A549 (cell line): Measurements from ENCODE around the gene RPS6KC1. TPM values are rescaled to one million over a fixed set of nuclear protein-coding genes. Genes with fewer than 3 reads are reported as not detected.

ENCODE experiments used
- ATAC-seq, 2 experiments: fragments of 200-7000 bp in 1 of 2; fragments of >200 bp in 1 of 2; cut with Nextera tagmentation in 1 of 2; cut with Tn5 transposase in 1 of 2; 3 replicates each; pipeline versions ENCODE4 v1.8.0 to v1.9.1; 2018 to 2020; ENCODE audit warnings: mild to moderate bottlenecking in 1 of 2, moderate library complexity in 1 of 2
- CTCF ChIA-PET: fragments of 300-600 bp; sonication (Branson Sonifier 250); formaldehyde crosslinking; extraction: SDS; loops from one replicate; lab custom pipeline; 2021; ENCODE audit warnings: antibody characterized with exemption, inconsistent platforms; lab: Yijun Ruan, JAX
- POLR2A ChIA-PET: fragments of 350-600 bp; formaldehyde crosslinking; extraction: SDS; loops from one replicate; lab custom pipeline; 2021; ENCODE audit warnings: antibody characterized with exemption, inconsistent platforms; lab: Yijun Ruan, JAX
- DNase-seq, 2 experiments: peaks; one replicate each; pipeline versions ENCODE4 v3.0.0 to v3.0.0-alpha.2; 2011 to 2016; ENCODE audit warnings: low read depth in 1 of 2, low spot score in 1 of 2
- FAIRE-seq: peaks from 2 replicates; lab custom pipeline; 2011; peaks lifted over from hg19 to GRCh38; lab: Jason Lieb, UNC
- H3K27ac ChIP-seq, 2 experiments: fragments of >200 bp; sonication (Bioruptor Twin); formaldehyde crosslinking; 3 replicates each; pipeline ENCODE4 v1.5.1; 2016 to 2017
- H3K4me1 ChIP-seq: fragments of >200 bp; sonication (Bioruptor Twin); formaldehyde crosslinking; 3 replicates; pipeline ENCODE4 v1.6.1; 2016
- H3K4me2 ChIP-seq: fragments of >200 bp; sonication (Bioruptor Twin); formaldehyde crosslinking; 3 replicates; pipeline ENCODE4 v1.6.1; 2016
- H3K4me3 ChIP-seq: fragments of >200 bp; sonication (Bioruptor Twin); formaldehyde crosslinking; 3 replicates; pipeline ENCODE4 v1.5.1; 2016
- H3K9me3 ChIP-seq: fragments of >200 bp; sonication (Bioruptor Twin); formaldehyde crosslinking; 3 replicates; pipeline ENCODE4 v1.6.1; 2016
- ATOH8 ChIP-seq: fragments of 250-450 bp; sonication (Bioruptor Pico); IDR thresholded peaks from 2 replicates; pipeline ENCODE4 v1.5.0; 2020; ENCODE audit warnings: low read depth, mild to moderate bottlenecking, moderate library complexity
- BHLHE40 ChIP-seq: IDR thresholded peaks from 2 replicates; pipeline ENCODE4 v1.6.1; 2012; ENCODE audit warnings: low read depth, low read length, inconsistent platforms
- CEBPB ChIP-seq, 2 experiments: fragments of >200 bp in 1 of 2; sonication (Bioruptor Twin) in 1 of 2; formaldehyde crosslinking in 1 of 2; IDR thresholded peaks; 2 replicates each; pipeline ENCODE4 v1.6.1; 2012 to 2016
- EHF ChIP-seq: fragments of 250-450 bp; sonication (Bioruptor Pico); IDR thresholded peaks from 2 replicates; pipeline ENCODE4 v1.5.0; 2020; ENCODE audit warnings: mild to moderate bottlenecking
- EHMT2 ChIP-seq: fragments of 200-600 bp; sonication (generic); IDR thresholded peaks from 2 replicates; pipeline ENCODE4 v1.6.1; 2016; ENCODE audit warnings: antibody characterized with exemption, low read depth, mild to moderate bottlenecking, moderate library complexity
- EP300 ChIP-seq, 2 experiments: fragments of >200 bp; sonication (Bioruptor Twin); formaldehyde crosslinking; IDR thresholded peaks; 2 replicates in 1 of 2; 3 replicates in 1 of 2; pipeline ENCODE4 v1.6.1; 2016 to 2017
- ESRRA ChIP-seq: fragments of 150-350 bp; IDR thresholded peaks from 2 replicates; pipeline ENCODE4 v1.6.1; 2014; ENCODE audit warnings: mild to moderate bottlenecking, low read length, borderline replicate concordance
- GATA3 ChIP-seq: IDR thresholded peaks from 2 replicates; pipeline ENCODE4 v1.6.1; 2012; ENCODE audit warnings: borderline replicate concordance
- HDAC2 ChIP-seq: fragments of 200-600 bp; sonication (generic); IDR thresholded peaks from 2 replicates; pipeline ENCODE4 v1.6.1; 2016
- HEYL ChIP-seq: fragments of 250-450 bp; sonication (Bioruptor Pico); IDR thresholded peaks from 2 replicates; pipeline ENCODE4 v1.8.0; 2021; ENCODE audit warnings: mild to moderate bottlenecking, moderate library complexity
- KDM5A ChIP-seq: fragments of 200-600 bp; sonication (generic); IDR thresholded peaks from 2 replicates; pipeline ENCODE4 v1.6.1; 2016; ENCODE audit warnings: antibody characterized with exemption, mild to moderate bottlenecking
- MAZ ChIP-seq: fragments of 150-350 bp; IDR thresholded peaks from 2 replicates; pipeline ENCODE4 v1.6.1; 2014; ENCODE audit warnings: antibody characterized with exemption, low read depth, low read length, borderline replicate concordance
- MYC ChIP-seq: IDR thresholded peaks from 2 replicates; pipeline ENCODE4 v1.6.1; 2012; ENCODE audit warnings: mild to moderate bottlenecking, inconsistent platforms, low read length, improper control_type of control experiment, borderline replicate concordance
- NFE2L2 ChIP-seq: fragments of 150-350 bp; conservative IDR thresholded peaks from 2 replicates; pipeline ENCODE4 v1.6.1; 2014; ENCODE audit warnings: low read length
- NPAS2 ChIP-seq: fragments of 250-450 bp; sonication (Bioruptor Pico); IDR thresholded peaks from 2 replicates; pipeline ENCODE4 v1.8.0; 2022; ENCODE audit warnings: mild to moderate bottlenecking, moderate library complexity, borderline replicate concordance
- PHF8 ChIP-seq: fragments of 200-600 bp; sonication (generic); IDR thresholded peaks from 2 replicates; pipeline ENCODE4 v1.6.1; 2016; ENCODE audit warnings: low read depth, mild to moderate bottlenecking, antibody characterized with exemption, moderate library complexity, borderline replicate concordance
- RAD21 ChIP-seq, 2 experiments: fragments of >200 bp in 1 of 2; sonication (Bioruptor Twin) in 1 of 2; formaldehyde crosslinking in 1 of 2; IDR thresholded peaks in 1 of 2; conservative IDR thresholded peaks in 1 of 2; 2 replicates in 1 of 2; 3 replicates in 1 of 2; pipeline ENCODE4 v1.6.1; 2012 to 2018; ENCODE audit warnings: inconsistent platforms in 1 of 2
- RARB ChIP-seq: fragments of 250-450 bp; sonication (Bioruptor Pico); IDR thresholded peaks from 2 replicates; pipeline ENCODE4 v1.8.0; 2021; ENCODE audit warnings: mild to moderate bottlenecking, moderate library complexity
- RFX5 ChIP-seq: fragments of 450-650 bp; IDR thresholded peaks from 2 replicates; pipeline ENCODE4 v1.7.1; 2014; ENCODE audit warnings: antibody characterized with exemption, mild to moderate bottlenecking, moderate library complexity
- RNF2 ChIP-seq: fragments of 200-600 bp; sonication (generic); IDR thresholded peaks from 2 replicates; pipeline ENCODE4 v1.6.1; 2016; ENCODE audit warnings: low read depth, mild to moderate bottlenecking, antibody characterized with exemption, moderate library complexity, borderline replicate concordance
- TP53 ChIP-seq: fragments of 250-450 bp; sonication (Bioruptor Pico); IDR thresholded peaks from 2 replicates; pipeline ENCODE4 v1.5.0; 2021; ENCODE audit warnings: mild to moderate bottlenecking, moderate library complexity
- WGBS: methylation state at CpG from one replicate; pipeline ENCODE4 v1.1.6; 2017; ENCODE audit errors: missing lambda C conversion rate; 5-methylcytosine and 5-hydroxymethylcytosine counted together
- polyA plus RNA-seq, 4 experiments: library from polyadenylated mRNA; depleted of rRNA in 3 of 4; stranded (reverse); fragments of >200 nt; fragmentation: RNase III in 1 of 4; extraction: RNeasy Plus Mini Kit Qiagen cat#74134 plus additional on column Dnase treatment in 1 of 4; gene quantifications; 2 replicates in 3 of 4; 3 replicates in 1 of 4; pipeline ENCODE4 v1.2.3, GENCODE V29; 2011 to 2017
- TF ChIP-seq, protein P1 (sequence below): IDR thresholded peaks from 2 replicates; pipeline ENCODE4 v1.6.1; 2012

RPS6KC1 gene
- polyA plus RNA-seq, 2 of the 4 experiments (the other 2 are of a cell fraction), result 11.7 to 25.4 TPM

- no peaks in the 10 kb centered on the region for H3K9me3 ChIP-seq
- no peaks in the 10 kb centered on the region for H3K4me1 ChIP-seq
- H3K4me3 ChIP-seq, result no peak overlapping the region
- TF ChIP-seq KDM5A, result no peak
- no peak for TF ChIP-seq RFX5
- TF ChIP-seq ESRRA, result no peak
- TF ChIP-seq NPAS2 (CRISPR knock-in tag), result no peak
- no peak for TF ChIP-seq PHF8
- TF ChIP-seq BHLHE40, result no peak
- TF ChIP-seq MAZ, result no peak
- TF ChIP-seq RAD21 (conservative IDR thresholded peaks at IDR 0.05 in 1 of 2, IDR thresholded peaks at IDR 0.05 in 1 of 2), result no peak
- TF ChIP-seq NFE2L2, result no peak
- no peak for TF ChIP-seq ATOH8 (CRISPR knock-in tag)
- no peak for TF ChIP-seq EP300 (IDR thresholded peaks at IDR 0.05)
- TF ChIP-seq RNF2, result no peak
- TF ChIP-seq TP53, result no peak
- TF ChIP-seq GATA3, result no peak
- no peak for TF ChIP-seq MYC
- no peak for TF ChIP-seq HDAC2
- H3K4me2 ChIP-seq, result no peak overlapping the region
- DNase-seq, result no peak
- ATAC-seq, result no peak
- POLR2A ChIA-PET, result no interaction called here
- no peak for FAIRE-seq
- H3K27ac ChIP-seq, result no peak overlapping the region
- 96% methylated on average over 1 of the region's 1 CpG for WGBS
- CTCF ChIA-PET, result interaction anchor here (0.8 to 1.3 kb wide), 2 partner anchors 11 to 17 kb away, joined by 3 to 4 read pairs; no protein-coding TSS in a partner anchor
These were observed 55.3 kb downstream of the RPS6KC1 start for GRCh38 chr1:213106298-213106697.

DNA sequence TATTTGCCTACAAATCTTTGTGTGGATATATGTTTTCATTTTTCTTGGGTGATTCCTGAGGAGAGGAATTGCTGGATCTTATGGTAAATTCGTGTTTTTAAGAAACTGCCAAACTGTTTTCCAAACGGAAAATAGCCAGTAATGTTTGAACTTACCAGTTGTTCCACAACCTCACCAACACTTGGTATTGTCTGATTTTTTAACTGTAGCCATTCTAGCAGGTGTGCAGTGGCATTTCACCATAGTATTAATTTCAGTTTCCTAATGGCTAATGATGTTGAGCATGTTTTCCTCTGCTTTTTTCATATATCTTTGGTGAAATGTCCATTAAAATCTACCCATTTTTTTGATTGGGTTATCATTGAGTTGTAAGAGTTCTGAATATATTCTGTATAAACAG is 56.6 kb downstream of the RPS6KC1 start:
- ChIA-PET POLR2A (no interaction called here), CTCF (interaction anchor here (1.3 kb wide), 1 partner anchor 16 kb away, joined by 4 read pairs; no protein-coding TSS in a partner anchor)
- H3K4me2 ChIP-seq, result no peak overlapping the region
- no peak overlapping the region for H3K4me3 ChIP-seq
- 82% methylated on average over 2 of the region's 2 CpGs for WGBS
- DNase-seq, result no peak
- H3K27ac ChIP-seq, result no peak overlapping the region
- H3K9me3 ChIP-seq, result no peaks in the 10 kb centered on the region
- no peak for FAIRE-seq
- TF ChIP-seq, protein P1, sequence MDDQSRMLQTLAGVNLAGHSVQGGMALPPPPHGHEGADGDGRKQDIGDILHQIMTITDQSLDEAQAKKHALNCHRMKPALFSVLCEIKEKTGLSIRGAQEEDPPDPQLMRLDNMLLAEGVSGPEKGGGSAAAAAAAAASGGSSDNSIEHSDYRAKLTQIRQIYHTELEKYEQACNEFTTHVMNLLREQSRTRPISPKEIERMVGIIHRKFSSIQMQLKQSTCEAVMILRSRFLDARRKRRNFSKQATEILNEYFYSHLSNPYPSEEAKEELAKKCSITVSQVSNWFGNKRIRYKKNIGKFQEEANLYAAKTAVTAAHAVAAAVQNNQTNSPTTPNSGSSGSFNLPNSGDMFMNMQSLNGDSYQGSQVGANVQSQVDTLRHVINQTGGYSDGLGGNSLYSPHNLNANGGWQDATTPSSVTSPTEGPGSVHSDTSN, result no peak
- no peak for TF ChIP-seq BHLHE40
- no peak for TF ChIP-seq RARB
- no peak for TF ChIP-seq EHMT2
- no peak for TF ChIP-seq EP300 (IDR thresholded peaks at IDR 0.05)
- TF ChIP-seq GATA3, result no peak
- TF ChIP-seq NPAS2 (CRISPR knock-in tag), result no peak
- no peak for TF ChIP-seq EHF (CRISPR knock-in tag)
- TF ChIP-seq HEYL, result no peak
- TF ChIP-seq CEBPB (IDR thresholded peaks at IDR 0.05), result no peak
- H3K4me1 ChIP-seq, result no peaks in the 10 kb centered on the region
- no peak for ATAC-seq
